MM.1S (cell line): Measurements from ENCODE around the gene PDYN.

Experiments
- DNase-seq: peaks from one replicate; pipeline ENCODE4 v3.0.0-alpha.2; 2015
- H2AFZ ChIP-seq: fragments of 300-600 bp; sonication (generic); 2 replicates; pipeline ENCODE4 v1.6.0; 2016; ENCODE audit warnings: antibody characterized with exemption, low read length
- H3F3A ChIP-seq: fragments of 300-600 bp; sonication (generic); 2 replicates; pipeline ENCODE4 v1.6.1; 2016; ENCODE audit warnings: mild to moderate bottlenecking, antibody characterized with exemption, low read length, moderate library complexity, mixed read lengths; ENCODE audit not compliant: insufficient read depth
- H3K27ac ChIP-seq: fragments of 300-600 bp; sonication (generic); 2 replicates; pipeline ENCODE4 v1.5.1; 2016; ENCODE audit warnings: mild to moderate bottlenecking, low read length
- H3K27me3 ChIP-seq: fragments of 300-600 bp; sonication (generic); replicated peaks from 2 replicates; pipeline ENCODE4 v1.6.0; 2016; ENCODE audit warnings: low read length; ENCODE audit not compliant: insufficient read depth
- H3K36me3 ChIP-seq: fragments of 300-600 bp; sonication (generic); replicated peaks from 2 replicates; pipeline ENCODE4 v1.6.1; 2016; ENCODE audit warnings: mild to moderate bottlenecking, low read length, mixed read lengths; ENCODE audit not compliant: insufficient read depth
- H3K4me1 ChIP-seq: fragments of 300-600 bp; sonication (generic); 2 replicates; pipeline ENCODE4 v1.6.1; 2016; ENCODE audit warnings: low read length, mixed read lengths
- H3K4me2 ChIP-seq: fragments of 300-600 bp; sonication (generic); 2 replicates; pipeline ENCODE4 v1.6.0; 2016; ENCODE audit warnings: low read depth, low read length
- H3K4me3 ChIP-seq: fragments of 300-600 bp; sonication (generic); 2 replicates; pipeline ENCODE4 v1.5.1; 2016; ENCODE audit warnings: low read length, mixed read lengths
- H3K79me2 ChIP-seq: fragments of 300-600 bp; sonication (generic); 2 replicates; pipeline ENCODE4 v1.6.1; 2016; ENCODE audit warnings: mixed run types, low read length, mixed read lengths
- H3K9ac ChIP-seq: fragments of 300-600 bp; sonication (generic); 2 replicates; pipeline ENCODE4 v1.6.1; 2016; ENCODE audit warnings: low read length, mixed read lengths
- H3K9me2 ChIP-seq: fragments of 300-600 bp; sonication (generic); replicated peaks from 2 replicates; pipeline ENCODE4 v1.6.1; 2016; ENCODE audit warnings: mild to moderate bottlenecking, low read length, mixed read lengths; ENCODE audit not compliant: insufficient read depth
- H3K9me3 ChIP-seq: fragments of 300-600 bp; sonication (generic); replicated peaks from 2 replicates; pipeline ENCODE4 v1.6.1; 2016; ENCODE audit warnings: mild to moderate bottlenecking, low read length, mixed read lengths; ENCODE audit not compliant: insufficient read depth
- H4K20me1 ChIP-seq: fragments of 300-600 bp; sonication (generic); 2 replicates; pipeline ENCODE4 v1.6.1; 2016; ENCODE audit warnings: mild to moderate bottlenecking, low read length, moderate library complexity, mixed read lengths; ENCODE audit not compliant: insufficient read depth
- EZH2 ChIP-seq: fragments of 300-600 bp; sonication (generic); optimal IDR thresholded peaks from 2 replicates; pipeline ENCODE3; 2017; ENCODE audit warnings: low read depth, mild to moderate bottlenecking, antibody characterized with exemption, low read length, mixed read lengths
- EZH2phosphoT487 ChIP-seq: fragments of 300-600 bp; sonication (generic); IDR thresholded peaks from 2 replicates; pipeline ENCODE4 v1.6.1; 2018; ENCODE audit warnings: antibody characterized with exemption, low read length
- TF ChIP-seq, protein P1 (sequence below): fragments of 300-600 bp; sonication (generic); IDR thresholded peaks from 2 replicates; pipeline ENCODE4 v1.5.1; 2016; ENCODE audit warnings: antibody characterized with exemption, low read length, mixed read lengths

PDYN gene

DNA sequence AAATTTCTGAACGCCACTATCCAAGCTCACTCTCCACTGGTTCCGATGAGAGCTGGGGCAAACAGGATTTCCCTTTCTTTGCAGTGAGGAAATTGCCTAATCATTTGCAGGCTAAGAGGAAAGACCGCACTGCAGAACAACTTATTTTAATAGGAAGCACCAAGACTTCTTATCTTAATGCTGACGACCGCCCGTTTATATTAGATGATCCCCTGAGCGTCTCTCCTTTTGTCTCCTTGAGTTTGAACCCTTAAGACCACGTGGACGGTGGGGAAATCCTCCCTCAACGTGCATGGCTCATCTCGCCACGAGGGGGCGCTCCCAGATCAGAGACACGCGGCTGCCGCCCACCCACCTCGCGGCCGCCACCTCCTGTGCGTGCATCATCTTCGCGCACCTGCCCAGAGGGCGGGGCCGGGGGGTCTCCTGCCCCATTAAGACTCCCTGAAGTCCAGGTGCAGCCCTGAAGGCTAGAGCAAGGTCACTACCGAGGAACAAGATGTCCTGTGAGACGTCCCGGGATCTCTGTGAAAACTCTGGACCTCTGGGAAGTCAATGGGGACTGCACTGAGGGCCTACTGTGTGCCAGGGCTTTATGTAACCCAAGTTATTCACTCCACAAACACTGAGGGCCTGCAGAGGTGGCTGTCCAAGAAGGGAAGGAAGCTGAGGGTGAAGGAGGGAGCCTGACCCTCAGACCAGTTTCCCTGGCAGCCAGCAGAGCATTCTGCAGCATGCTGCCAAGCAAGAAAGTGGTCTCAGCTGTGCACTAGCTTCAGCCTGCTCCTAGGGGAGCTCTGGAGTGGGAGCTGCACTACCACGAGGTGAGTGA is 28.1 kb downstream of the PDYN start:
- H3K27ac ChIP-seq: no peak overlapping the region
- H3K4me1 ChIP-seq: no peaks in the 10 kb centered on the region; the same call in 1 of the 2 replicates
- H3K9me2 ChIP-seq: no peaks in the 10 kb centered on the region
- H3K4me3 ChIP-seq: peak overlapping the region; percentile 56
- TF ChIP-seq, protein P1, sequence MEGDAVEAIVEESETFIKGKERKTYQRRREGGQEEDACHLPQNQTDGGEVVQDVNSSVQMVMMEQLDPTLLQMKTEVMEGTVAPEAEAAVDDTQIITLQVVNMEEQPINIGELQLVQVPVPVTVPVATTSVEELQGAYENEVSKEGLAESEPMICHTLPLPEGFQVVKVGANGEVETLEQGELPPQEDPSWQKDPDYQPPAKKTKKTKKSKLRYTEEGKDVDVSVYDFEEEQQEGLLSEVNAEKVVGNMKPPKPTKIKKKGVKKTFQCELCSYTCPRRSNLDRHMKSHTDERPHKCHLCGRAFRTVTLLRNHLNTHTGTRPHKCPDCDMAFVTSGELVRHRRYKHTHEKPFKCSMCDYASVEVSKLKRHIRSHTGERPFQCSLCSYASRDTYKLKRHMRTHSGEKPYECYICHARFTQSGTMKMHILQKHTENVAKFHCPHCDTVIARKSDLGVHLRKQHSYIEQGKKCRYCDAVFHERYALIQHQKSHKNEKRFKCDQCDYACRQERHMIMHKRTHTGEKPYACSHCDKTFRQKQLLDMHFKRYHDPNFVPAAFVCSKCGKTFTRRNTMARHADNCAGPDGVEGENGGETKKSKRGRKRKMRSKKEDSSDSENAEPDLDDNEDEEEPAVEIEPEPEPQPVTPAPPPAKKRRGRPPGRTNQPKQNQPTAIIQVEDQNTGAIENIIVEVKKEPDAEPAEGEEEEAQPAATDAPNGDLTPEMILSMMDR: peak; percentile 96
- no peak for TF ChIP-seq EZH2phosphoT487
- DNase-seq: peak; percentile 82
- H3K36me3 ChIP-seq: no peaks in the 10 kb centered on the region
- no peaks in the 10 kb centered on the region for H3K9me3 ChIP-seq
- no peaks in the 10 kb centered on the region for H4K20me1 ChIP-seq
- H2AFZ ChIP-seq: peak overlapping the region; percentile 94
- H3K9ac ChIP-seq: peak overlapping the region; percentile 41; the same call in 1 of the 2 replicates
- no peaks in the 10 kb centered on the region for H3F3A ChIP-seq
- no peaks in the 10 kb centered on the region for H3K27me3 ChIP-seq
- H3K4me2 ChIP-seq: peak overlapping the region; percentile 89
- no peaks in the 10 kb centered on the region for H3K79me2 ChIP-seq

GRCh38 chr20:1964659-1965405 is 29.0 kb downstream of the PDYN start:
- Histone ChIP-seq H2AFZ (peak overlapping the region; percentile 94), H3K4me1 (no peaks in the 10 kb centered on the region; the same call in 1 of the 2 replicates), H3K27ac (no peak overlapping the region), H3K4me3 (peak overlapping the region; percentile 56; the same call in 1 of the 2 replicates), H3K9me3 (no peaks in the 10 kb centered on the region), H3K79me2 (no peaks in the 10 kb centered on the region), H3K27me3 (no peaks in the 10 kb centered on the region), H3K4me2 (peak overlapping the region; percentile 89), H3K9ac (peak overlapping the region; percentile 41; the same call in 1 of the 2 replicates), H3K9me2 (no peaks in the 10 kb centered on the region), H4K20me1 (no peaks in the 10 kb centered on the region), H3K36me3 (no peaks in the 10 kb centered on the region), H3F3A (no peaks in the 10 kb centered on the region)
- TF ChIP-seq, protein P1: no peak
- TF ChIP-seq EZH2: no peak
- no peak for TF ChIP-seq EZH2phosphoT487
- no peak for DNase-seq

- H3K4me1 ChIP-seq: no peaks in the 10 kb centered on the region; the same call in 1 of the 2 replicates
- no peak overlapping the region for H3K4me2 ChIP-seq
- TF ChIP-seq, protein P1: no peak
- no peak for TF ChIP-seq EZH2
- TF ChIP-seq EZH2phosphoT487: no peak
- H3K27ac ChIP-seq: no peak overlapping the region
- no peaks in the 10 kb centered on the region for H3K9me2 ChIP-seq
- no peaks in the 10 kb centered on the region for H3K9me3 ChIP-seq
- no peaks in the 10 kb centered on the region for H3K79me2 ChIP-seq
- no peaks in the 10 kb centered on the region for H3F3A ChIP-seq
- no peaks in the 10 kb centered on the region for H4K20me1 ChIP-seq
- H3K9ac ChIP-seq: no peak overlapping the region
- no peak for DNase-seq
- H3K36me3 ChIP-seq: no peaks in the 10 kb centered on the region
- H3K4me3 ChIP-seq: no peak overlapping the region
- H3K27me3 ChIP-seq: no peaks in the 10 kb centered on the region
- no peak overlapping the region for H2AFZ ChIP-seq
These were observed 29.8 kb downstream of the PDYN start for GRCh38 chr20:1964061-1964460.
